ENCODE measurements around the gene TRIM75.

GRCh38 chr4:165053645-165054044 lies at the start of gene TRIM75:
- TF ChIP-seq CTCF (IDR thresholded peaks at IDR 0.05), result no peak
- TF ChIP-seq ZFX (IDR thresholded peaks at IDR 0.05; ENCODE audit: borderline replicate concordance), result no peak
